NB4 (cell line): ENCODE measurements around the gene RIC1.
"Not testable (repeated sequence)": the region's sequence is repeated elsewhere in the genome, so short reads cannot be mapped to it uniquely, and the experiment has no call there.

Experiments
- DNase-seq: peaks from one replicate; pipeline ENCODE4 v3.0.0; 2010; ENCODE audit warnings: low read depth
- H3K4me3 ChIP-seq: one replicate; pipeline ENCODE4 v1.5.1; 2011; ENCODE audit warnings: mild to moderate bottlenecking, low read depth, low read length, moderate library complexity
- CTCF ChIP-seq: IDR thresholded peaks from one replicate; pipeline ENCODE4 v1.5.1; 2012; ENCODE audit warnings: low read depth, low read length
- MAX ChIP-seq: IDR thresholded peaks from 2 replicates; pipeline ENCODE4 v1.6.1; 2011; ENCODE audit warnings: low read depth, low read length
- MYC ChIP-seq: IDR thresholded peaks from 2 replicates; pipeline ENCODE4 v1.6.1; 2011; ENCODE audit warnings: low read depth, low read length
- POLR2A ChIP-seq: IDR thresholded peaks from 2 replicates; pipeline ENCODE4 v1.6.1; 2011; ENCODE audit warnings: mild to moderate bottlenecking; ENCODE audit not compliant: insufficient read length; ENCODE audit errors: extremely low read depth

The RIC1 gene

GRCh38 chr9:5628530-5629311 is at the start of gene RIC1:
RIC1 (plus strand) TSS chr9:5629107; CDS start chr9:5629310, 203 bp downstream.
- no peak for TF ChIP-seq CTCF
- TF ChIP-seq MAX, result peak; percentile 73
- TF ChIP-seq MYC, result peak; percentile 84
- TF ChIP-seq POLR2A, result peak; percentile 96
- peak; percentile 99 for DNase-seq
- H3K4me3 ChIP-seq, result peak within 1 kb of the TSS; percentile 76

- TF ChIP-seq CTCF (no peak), MYC (no peak), POLR2A (no peak), MAX (no peak)
- no peak for DNase-seq
- H3K4me3 ChIP-seq, result no peak overlapping the region
These were observed 49.0 kb upstream of the RIC1 start for GRCh38 chr9:5579881-5580280.

GRCh38 chr9:5580650-5581049 is 48.3 kb upstream of the RIC1 start:
- DNase-seq, result no peak
- TF ChIP-seq POLR2A (no peak), MAX (no peak), CTCF (no peak)
- no peak overlapping the region for H3K4me3 ChIP-seq

GRCh38 chr9:5581706-5582105 is 47.2 kb upstream of the RIC1 start:
- H3K4me3 ChIP-seq, DNase-seq: not testable (repeated sequence)

- no peak overlapping the region for H3K4me3 ChIP-seq
- no peak for DNase-seq
- TF ChIP-seq CTCF (no peak), POLR2A (no peak), MAX (no peak), MYC (no peak)
These were observed 46.1 kb upstream of the RIC1 start for GRCh38 chr9:5582835-5583195.

GRCh38 chr9:5586391-5586802 is 42.5 kb upstream of the RIC1 start:
- no peak for TF ChIP-seq MAX
- TF ChIP-seq POLR2A, result no peak
- no peak for TF ChIP-seq MYC
- TF ChIP-seq CTCF, result no peak

More at GRCh38 chr9:5586391-5586802, 42.5 kb upstream of the RIC1 start:
- no peak for DNase-seq
- H3K4me3 ChIP-seq, result no peak overlapping the region
